HG03439 (cell line): ENCODE data around the gene GALNT18.

Source experiments
- ATAC-seq: cut with Tn5 transposase; IDR thresholded peaks from one replicate; pipeline ENCODE4 v1.9.1; 2021; ENCODE audit warnings: mild to moderate bottlenecking, moderate library complexity; ENCODE audit not compliant: unreplicated experiment

The GALNT18 gene

DNA sequence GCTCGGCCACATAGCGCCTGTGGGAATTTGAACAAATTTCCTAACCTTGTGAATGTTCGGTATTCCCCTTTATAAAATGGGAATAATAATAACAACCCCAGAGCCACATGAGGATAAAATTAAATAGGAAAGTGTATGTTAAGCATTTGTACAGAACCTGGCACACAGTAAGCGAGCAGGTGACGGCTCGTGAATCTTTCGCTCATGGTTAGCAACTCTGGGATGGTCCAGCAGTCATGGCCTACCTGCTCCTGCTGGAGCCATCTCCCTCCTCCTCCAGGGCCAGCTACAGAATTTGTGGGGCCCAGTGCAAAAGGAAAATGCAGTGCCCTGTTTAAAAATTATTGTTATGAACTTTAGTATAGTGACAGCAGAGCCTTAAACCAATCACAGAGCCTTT, 180.3 kb downstream of the GALNT18 start:
- no peak for ATAC-seq

DNA sequence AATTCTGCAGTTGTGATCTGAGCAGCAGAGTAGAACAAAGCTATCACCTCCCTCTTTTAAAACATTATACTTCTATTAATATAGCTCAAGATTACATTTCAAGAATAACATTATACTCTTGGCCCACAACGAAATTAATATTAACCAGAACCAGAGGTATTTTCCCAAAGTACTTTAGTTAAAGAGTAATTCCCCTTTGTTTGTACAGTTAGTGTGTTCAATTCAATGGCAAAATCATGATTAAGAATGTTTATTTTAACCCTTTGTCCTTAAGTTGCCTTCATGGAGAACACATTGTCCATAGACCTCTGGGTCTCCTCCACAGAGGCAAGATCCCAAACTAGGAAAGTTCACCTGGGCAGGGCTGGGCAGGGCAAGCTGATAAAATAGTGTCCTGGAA, 180.7 kb downstream of the GALNT18 start:
- no peak for ATAC-seq

DNA sequence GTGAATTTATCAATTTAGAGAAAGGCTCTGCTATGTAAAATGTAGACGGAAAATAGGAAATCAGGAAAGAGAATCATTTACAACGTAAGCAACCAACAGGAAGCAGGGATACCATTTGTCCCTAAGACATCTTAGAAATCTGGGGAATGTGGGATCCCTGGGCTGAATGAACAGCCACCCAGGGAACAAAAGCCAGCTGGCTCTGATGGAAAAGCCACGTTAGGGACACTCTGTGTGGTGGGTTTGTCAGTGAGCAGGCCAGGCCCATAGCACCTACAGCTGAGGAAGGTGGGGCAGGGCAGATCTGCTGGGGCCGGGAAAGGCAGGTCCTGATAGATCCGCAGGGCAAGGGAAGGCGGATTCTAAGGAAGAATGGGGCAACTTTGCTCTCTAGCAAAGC, 181.7 kb downstream of the GALNT18 start:
- ATAC-seq: no peak

DNA sequence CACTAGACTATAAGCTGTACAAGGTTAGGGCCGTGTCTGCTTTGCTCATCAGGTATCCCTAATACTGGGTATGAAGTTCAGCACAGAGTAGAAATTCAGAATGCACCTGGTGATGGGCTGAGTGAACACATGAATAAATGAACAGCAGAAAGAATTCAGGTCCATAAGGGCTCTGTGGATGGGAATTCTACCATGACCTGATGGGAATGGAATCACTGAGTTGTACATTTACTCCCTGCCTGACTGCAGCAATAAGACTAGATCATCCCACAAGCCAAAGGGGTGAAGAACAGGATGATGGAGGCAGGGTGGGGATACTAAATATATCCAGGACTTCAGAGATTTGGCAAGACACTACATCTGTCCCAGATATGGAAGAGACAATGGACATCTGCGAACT, 182.2 kb downstream of the GALNT18 start:
- no peak for ATAC-seq

DNA sequence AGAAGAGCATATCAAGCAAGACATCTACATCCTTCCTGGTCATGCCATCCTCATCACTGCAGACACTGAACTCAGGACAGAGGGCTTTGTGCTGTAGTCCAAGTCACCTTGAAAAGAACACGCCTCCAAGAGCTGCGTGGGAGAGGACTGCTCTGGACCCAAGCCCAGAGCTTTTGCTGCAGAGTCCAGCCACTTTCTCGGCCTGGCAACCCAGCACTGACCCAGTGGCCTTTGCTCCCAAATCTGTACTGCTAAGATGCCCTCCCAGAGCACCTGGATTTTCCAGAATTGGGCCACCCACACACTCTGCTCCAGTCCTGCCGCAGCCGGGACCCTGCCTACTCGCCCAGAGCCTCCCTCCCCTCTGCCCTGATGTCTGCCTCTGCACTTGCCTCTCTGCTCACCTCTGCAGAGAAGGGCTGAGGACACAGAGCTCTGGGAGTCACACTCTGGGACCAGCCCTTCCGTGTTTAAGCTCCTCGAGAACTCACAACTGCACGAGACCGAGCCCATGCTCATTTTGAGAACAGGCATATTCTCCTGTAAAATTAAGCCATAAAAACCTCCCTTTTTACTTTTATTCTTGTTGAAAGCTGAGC, 185.0 kb downstream of the GALNT18 start:
- ATAC-seq: no peak

DNA sequence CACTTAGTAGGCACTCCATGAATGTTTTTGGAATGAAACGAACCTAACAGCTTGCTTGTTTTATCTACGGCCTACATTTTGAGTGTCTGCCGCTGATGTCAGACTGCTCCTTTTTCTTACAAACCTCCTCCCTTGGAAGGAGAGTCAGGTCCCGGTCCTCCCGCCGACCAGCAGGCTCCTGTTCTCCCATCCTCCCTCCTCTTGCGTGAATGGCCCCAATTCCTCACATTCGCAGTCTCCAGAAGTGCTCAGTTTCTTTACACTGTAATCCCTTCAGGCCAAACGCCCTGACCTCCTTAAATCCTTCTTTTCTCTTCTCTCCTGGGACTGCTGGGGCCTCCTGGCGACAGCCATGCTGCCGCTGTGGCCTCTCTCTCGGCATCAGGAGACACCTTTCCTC, 186.2 kb downstream of the GALNT18 start:
- ATAC-seq: no peak

DNA sequence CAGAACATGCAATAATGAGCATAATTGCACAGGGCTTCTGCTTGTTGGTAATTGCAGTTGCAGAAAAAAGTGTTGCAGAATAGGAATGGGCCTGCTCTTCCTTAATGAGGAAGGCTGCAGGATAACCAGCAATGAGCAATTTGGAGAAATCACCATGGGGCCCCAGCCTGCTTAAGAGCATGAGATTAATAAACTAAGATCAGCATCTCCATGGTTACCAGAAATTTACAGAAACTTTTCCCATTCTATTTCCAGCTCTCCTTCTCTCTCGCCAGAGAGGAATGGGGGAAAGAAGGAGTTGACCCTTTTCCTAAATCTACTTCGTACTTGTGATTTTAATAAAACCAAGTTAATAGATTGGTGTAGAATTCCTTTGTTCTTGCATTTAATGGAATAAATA, 187.8 kb downstream of the GALNT18 start:
- no peak for ATAC-seq

DNA sequence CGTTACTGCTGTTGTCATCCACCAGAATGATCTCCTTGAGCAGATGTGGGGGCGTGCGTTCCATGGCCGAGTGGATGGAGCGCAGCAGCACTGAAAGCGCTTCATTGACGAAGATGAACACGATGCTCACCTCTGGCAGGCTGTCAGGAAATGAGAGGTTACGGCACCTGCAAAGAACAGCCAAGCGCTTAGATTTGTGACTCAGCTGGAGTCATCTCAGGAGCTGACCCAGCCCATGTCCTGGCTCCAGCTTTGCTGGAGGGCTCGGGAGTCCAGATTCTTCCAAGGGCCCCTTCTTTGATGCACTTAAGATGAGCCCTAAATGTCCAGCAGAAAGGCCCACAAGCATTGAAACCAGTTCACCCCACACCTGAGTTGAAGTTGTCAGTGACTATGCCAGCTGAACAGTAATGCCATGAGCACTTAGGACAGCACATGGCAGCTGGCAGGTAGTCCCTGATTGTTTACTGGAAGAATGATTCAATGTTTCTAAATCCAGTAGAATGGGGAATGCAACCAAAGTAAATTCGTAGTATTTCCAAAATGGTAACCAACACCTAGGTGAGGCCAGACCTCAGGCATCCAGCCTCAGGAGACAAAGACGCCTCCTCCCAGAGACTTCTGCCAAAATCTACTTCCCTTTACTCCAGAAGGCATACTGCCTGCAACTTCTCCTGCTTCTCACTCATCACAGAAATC, 189.0 kb downstream of the GALNT18 start:
- ATAC-seq: no peak

DNA sequence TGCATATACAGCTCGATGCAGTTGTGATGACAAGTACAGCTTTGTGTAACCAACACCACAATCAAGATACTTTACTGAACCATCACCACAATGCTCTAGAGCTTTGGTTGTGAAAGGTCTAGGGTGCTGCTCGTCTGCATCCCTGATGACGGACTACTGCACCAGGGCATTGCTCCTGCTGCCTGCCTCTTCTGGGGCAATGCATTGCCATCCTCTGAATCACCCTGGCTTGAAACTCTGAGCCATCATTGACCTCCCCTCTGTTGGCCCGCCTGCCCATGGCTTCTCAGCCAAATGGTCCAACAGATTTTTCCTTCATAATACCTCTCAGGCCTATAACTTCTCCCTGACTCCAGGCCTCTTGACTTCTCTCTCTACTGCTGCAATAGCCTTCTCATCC, 191.4 kb downstream of the GALNT18 start:
- ATAC-seq: no peak

DNA sequence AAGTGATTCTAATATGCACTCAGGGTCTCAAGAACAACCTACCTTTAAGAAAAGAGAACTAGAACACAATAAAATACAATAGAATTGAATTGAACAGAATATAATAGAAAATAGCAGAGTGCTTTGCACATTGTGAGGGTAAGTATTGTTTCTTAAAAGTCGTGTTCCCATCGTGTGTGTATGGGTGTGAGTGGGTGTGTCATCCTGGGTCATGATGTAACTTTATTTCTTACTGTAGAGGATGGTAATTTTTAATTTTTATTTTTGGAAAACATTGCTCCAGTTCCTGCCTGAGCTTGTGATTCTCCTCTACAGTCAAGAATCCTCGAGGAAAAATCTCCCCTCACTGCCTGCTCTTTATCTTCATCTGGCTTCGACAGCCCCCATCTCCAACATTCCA, 193.1 kb downstream of the GALNT18 start:
- ATAC-seq: no peak

DNA sequence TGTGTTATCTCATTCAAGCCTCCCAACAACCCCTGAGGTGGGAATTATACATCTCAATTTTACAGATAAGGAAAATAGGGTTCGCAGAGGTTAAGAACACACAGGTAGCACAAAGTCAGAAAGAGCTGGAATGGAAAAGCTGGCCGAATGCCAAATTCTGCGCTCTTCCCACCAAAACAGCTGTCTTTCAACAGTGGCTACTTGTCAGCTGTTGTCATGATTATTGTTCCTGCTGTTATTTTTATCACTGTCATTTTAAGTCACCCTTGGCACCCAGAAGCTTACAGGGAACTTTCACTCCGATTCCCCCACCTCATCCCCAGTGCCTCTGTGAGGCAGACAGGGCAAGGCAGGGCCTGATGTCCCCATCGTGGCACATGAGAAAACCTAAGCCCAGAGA, 194.3 kb downstream of the GALNT18 start:
- no peak for ATAC-seq

DNA sequence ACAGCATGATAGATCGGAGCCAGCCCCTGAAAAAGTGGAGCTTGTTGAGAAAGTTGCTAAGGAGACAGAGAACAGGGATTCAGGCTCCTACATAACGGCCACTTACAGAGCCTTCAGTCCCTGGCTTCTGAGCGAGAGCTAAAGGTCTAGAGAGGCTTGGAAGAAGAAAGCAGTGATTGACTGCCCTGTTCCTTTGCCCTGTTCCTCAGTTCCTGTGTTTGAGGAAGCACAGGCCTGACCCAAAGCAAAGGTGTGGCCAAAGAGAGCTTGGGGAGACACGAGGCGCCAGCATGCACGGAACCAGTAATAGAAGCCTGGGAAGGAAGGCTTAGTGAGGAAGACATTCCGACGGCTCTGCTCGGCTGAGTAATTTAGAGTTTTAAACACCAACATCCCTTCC, 194.7 kb downstream of the GALNT18 start:
- no peak for ATAC-seq

DNA sequence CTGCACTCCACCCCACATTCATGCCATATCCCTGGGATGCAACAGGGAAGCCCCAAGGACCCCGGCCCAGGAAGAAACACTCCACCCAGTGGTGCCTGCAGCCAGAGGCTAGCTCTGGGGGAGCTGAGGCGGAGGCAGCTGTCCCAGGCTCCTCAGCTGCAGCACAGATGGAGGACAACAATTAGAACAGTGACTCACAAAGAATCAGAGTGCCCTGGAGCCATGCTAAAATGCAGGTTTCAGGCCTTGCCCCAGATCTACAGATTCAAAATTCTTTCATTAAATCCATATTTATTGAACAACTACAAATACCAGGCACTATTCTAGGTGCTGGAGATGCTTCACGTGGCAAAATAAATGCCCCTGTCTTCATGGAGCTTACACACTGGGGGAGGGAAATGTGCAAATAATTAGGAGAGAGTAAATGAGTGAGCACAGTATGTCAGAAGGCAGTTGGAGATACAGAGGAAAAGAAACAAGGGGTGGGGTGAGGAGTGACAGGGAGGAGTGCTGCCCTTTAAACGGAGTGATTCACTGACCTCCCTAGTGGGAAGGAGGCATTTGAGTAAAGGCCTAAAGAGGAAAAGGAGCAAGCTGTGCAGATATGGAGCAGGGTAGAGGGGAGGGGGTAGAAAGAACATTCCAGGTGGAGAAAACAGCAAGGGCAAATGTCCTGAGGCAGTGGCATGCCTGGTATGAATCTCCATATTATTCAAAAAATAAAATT, 195.4 kb downstream of the GALNT18 start:
- no peak for ATAC-seq

DNA sequence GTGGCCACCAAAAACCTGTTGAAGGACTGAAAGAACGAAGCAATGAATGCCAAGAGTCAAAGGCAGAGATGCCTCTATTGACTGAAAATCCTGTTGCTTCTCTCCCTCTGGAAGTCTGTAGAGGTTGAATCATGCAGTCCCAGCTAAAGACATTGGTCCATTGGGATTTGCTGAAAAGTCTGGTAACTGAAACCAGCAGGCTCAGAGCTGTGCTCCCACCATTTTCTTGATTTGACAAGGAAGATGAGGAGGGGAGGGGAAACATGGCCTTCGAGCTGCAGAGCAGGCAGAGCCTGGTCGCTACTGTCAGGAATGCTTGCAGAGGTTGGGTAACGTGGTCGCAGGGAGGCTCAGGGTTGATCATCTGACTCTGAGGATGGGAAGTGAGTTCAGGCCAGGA, 196.0 kb downstream of the GALNT18 start:
- no peak for ATAC-seq

DNA sequence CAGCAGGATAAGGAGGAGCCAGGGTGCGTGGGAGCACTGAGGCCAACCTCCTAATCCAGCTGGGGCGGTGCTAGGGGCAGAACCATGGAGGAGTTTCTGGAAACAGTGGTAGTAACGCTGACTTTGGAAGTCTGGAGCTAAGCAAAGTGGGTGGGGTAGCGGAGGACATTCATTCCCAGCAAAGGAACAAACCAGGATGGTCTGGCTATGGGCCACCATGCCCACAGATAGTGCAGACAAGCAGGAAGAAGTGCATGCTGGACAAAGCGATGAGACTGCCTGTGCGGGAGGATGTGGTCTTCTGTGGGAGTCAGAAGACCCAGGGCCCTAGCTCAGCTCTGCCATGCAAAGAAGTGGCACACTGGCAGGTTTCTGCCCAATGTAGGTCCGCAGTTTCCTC, 197.1 kb downstream of the GALNT18 start:
- ATAC-seq: no peak

DNA sequence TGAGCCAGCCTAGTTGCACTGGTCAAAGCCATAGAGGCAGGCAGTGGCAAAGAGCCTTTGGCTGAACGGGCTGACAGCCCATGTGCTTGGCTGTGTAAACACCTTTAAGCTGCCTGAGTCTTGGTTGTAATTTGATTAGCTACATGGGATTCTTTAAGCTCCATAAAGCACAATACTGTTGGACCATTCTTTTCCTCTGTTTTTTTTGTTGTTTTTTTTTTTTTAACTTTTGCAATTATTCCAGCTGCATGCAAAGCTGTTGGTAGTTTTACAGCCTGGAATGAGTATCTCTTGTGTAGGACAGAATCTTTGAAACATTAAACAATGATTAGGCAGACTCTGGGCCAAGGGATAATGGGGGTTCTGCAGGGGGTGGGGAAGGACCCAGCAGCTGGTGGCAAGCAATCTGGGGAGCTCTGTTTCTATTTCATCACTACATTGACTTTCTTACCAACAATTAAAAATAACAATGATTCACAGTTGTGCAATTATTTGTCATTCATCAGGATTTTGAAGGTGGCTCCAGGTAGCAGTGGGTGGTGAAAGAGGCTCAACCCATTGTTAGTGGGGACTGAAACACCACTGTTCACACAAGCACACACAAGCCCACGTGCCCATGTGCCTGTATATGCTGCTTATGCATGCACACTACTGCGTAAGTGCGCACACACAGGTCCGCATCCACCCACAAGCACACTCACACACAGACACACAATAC, 199.2 kb downstream of the GALNT18 start:
- no peak for ATAC-seq

DNA sequence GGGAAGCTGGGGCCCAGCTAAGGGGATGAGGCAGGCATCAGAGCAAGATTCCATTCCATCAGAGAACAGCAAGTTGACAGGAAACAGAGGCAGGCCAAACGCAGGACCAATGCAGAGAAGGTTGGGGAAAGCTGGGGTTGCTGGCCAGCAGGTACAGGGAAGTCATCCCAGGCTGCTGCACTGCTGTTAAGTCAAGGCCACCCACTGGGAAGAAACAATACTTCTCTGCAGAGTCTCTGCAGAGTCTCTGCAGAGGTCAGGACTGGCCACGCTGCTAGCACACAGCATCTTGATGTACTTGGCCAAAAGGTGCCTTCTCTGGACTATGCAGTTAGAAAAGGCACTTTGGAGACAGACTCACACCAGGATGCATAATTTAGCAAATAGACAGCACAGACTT, 200.3 kb downstream of the GALNT18 start:
- ATAC-seq: no peak

DNA sequence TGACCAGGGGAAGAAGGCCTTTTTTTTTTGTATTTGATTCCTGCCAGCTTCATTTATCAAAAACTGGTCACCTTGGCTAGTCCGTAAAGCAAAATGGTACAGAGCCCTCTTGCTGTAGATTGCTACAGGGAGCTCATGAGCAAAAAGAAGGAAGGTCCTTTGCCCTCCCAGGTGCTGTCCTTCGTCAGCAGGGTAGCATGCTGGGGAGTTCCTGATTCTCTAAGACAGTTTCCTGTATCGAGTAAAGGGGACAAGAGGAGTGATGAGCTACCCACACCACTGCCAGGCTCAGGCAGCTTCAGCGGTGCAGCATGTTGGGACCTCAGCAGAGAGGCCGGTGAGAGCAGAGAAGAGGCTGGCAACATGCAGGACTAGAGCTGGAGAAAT, 200.9 kb downstream of the GALNT18 start:
- ATAC-seq: no peak

DNA sequence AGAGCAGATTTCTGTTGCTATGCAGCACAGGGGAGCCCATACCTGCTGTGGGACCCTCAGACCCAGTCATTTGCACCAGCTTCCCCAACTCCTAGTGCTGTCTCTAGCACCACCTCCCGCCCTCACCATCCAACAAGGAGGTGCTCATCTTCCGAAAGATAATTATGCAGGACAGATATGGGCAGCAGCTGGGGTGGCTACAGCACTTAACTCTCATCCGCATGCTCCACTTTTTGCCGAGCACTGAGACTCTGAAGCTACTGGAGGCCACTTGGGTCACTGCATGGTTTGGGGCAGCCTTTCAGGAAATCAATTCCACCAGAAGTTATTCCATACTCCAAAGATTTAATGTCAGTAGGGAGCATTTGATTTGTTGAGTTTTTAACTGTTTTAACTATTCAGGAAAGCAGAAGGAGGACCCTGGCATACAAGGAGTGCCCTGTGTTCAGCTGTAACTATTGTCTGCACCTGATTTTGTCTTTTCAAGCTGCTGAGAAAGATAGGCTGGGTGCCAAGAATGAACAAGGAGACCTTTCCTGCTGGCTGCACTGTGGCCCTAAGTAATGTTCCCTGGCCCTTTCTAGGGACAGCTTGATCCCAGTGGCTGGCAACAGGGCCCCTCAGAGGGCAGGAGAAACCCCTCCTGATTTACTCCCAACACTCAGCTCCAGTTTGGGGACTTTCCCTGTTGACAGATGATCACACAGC, 201.5 kb downstream of the GALNT18 start:
- no peak for ATAC-seq

DNA sequence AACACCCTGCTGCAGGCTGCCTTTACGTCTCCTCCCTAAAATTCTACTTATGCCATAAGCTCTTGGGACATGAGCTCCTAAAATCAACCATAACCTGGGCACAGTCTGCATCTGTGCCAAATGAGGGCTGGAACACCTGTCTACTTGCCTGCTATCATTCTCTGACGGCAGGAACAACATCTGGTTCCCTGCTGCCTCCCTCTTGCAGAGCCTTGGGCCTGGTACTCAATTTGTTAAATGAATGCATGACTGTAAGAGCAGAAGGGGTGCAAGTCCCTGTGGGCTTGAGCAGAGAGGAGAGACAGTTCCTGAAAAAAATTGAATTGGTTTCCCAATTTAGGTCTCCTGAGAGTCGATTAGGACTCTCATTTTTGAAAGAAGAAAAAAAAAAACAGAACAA, 202.1 kb downstream of the GALNT18 start:
- no peak for ATAC-seq

DNA sequence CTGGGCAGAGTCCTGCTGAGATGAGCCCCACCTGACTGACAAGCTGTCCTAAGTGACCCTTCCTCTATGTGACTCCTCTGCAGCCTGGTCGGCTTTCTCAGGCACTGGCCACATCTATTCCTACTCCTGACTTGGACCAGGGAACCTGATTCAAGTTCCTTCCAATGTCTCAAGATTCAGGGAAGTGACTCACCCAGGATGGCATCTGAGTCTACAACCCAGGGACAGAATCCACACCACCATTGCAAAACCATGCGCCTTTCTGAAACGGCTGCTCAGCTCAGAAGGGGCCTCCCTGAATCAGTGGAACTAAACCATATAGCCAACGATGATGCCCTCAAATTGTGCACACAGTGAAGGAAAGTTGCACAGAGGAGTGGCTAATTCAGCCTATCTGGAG, 204.9 kb downstream of the GALNT18 start:
- no peak for ATAC-seq
